GM21528 (cell line): Measurements from ENCODE around the gene STRIP1.

Source experiments
- ATAC-seq: cut with Tn5 transposase; IDR thresholded peaks from one replicate; pipeline ENCODE4 v1.9.1; 2021; ENCODE audit warnings: mild to moderate bottlenecking, moderate library complexity; ENCODE audit not compliant: unreplicated experiment, low FRiP score

The STRIP1 gene

GRCh38 chr1:110034451-110035235 is at the start of gene STRIP1:
Gene STRIP1, plus strand, starts transcription at chr1:110034624. Its CDS starts 14 bp downstream, at chr1:110034638.
- ATAC-seq = peak; percentile 93

DNA sequence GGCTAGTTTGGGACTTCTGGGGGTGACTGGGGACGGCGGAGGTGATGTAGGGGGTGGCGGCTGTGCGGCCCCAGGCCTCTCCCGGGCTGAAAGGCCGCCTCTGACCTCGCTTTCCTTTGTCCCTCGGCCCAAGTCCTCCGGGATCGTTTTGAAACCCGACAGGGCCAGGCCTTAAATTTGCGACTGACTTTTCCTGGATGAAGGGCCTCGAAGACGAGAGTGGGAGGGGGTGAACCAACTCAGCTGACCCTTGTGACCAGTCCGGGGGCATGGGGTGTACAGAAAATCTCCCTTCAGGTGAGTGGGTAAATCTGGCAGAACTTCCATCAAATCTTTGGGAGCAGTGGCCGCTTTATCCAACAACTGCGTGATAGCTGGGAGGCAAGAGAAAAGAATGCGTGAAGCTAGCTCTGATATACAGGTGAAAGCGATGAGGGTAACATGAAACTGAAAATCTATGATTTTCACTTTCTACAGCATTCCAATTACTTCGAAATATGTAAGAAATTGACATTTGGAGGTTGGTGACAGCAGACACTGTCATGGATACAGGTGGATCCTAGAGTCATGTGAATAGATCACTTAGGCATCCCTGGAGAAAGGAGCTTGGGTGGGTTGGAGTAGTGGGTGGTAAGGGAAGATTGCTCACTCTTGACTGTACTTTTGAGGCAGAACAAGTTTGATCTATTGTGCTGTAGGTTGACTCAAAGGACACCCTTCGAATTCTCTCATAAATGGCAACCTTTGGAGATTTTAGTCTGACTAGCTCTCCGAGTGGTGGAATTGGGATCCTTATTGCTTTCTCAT is 49.0 kb upstream of the STRIP1 start:
- ATAC-seq = no peak

DNA sequence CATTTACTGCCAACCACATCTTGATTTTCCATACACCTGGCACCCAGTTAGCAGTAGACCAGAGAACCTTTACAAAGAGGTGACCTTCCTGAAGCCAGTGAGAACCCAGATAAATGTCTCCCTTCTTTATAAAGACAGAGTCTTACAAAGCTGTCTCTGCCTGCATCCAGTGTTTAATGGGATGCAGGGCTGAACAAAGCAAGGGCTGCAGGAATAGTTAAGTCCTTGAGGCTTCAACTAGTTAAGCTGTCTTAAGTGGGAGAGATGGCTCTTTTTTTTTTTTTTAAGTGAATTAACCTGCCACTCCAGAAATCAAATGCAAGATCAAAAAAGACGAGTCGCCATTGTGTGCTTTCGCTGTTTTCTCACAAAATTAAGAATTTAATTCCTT is 48.4 kb upstream of the STRIP1 start:
- no peak for ATAC-seq

GRCh38 chr1:109988349-109988914 is 46.0 kb upstream of the STRIP1 start:
- ATAC-seq = no peak

- no peak for ATAC-seq
Measured at GRCh38 chr1:109989506-109990301, 44.7 kb upstream of the STRIP1 start.

DNA sequence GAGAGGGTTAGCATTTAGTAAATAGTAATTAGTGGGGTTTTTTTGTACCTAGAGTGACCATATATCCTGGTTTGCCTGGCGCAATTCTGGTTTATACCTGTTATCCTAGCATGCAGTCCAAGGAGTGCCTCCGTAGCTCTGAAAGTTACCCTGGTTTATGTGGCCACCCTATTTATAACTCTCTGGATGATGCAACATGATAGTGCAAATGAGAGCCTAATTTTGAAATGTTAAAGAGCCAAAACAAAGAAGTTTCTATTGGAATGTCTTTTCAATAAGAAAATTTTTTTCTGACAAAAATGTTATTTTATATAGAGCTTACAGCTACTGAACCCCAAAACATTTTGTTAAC is 44.1 kb upstream of the STRIP1 start:
- ATAC-seq = no peak

GRCh38 chr1:109991400-109991925 is 43.0 kb upstream of the STRIP1 start:
- ATAC-seq = no peak

GRCh38 chr1:109993885-109994284 is 40.5 kb upstream of the STRIP1 start:
- no peak for ATAC-seq

DNA sequence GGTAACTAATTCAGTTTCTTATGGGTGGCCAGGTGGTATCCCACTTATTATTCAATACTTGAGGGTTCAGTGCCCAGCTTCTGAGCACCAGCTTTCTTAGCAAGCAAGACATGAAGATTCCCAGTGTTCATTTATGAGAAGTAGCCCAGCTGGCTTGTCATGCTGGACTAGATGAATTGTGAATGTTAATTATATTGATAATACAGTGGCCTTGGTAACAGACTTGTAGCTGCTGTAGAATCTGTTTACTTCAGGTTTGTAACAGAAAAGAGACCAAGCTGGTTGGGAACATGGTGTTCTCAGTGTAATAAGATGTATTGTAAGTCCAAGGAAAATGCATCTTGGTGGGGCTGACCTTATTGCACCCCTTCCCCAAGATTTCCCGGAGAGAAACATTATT is 39.8 kb upstream of the STRIP1 start:
- no peak for ATAC-seq

DNA sequence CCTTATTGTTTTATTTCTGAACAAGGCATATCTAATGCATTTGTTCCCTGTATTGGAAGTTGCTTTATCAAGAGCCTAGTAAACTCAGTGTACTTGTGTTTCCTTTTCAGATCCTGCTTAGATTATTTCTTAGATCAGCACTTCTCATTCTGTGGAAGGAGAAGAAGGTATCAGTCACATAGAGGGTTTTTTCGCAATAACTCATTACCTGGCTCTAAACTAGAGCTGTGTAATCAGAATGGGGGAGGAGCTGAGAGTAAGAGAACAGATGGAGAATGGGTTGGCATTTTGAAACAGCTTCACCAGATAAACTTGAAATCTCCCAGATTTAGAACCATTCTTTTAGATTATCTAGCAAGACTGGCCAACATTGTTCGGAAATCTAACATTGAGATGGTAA is 38.9 kb upstream of the STRIP1 start:
- ATAC-seq = no peak

DNA sequence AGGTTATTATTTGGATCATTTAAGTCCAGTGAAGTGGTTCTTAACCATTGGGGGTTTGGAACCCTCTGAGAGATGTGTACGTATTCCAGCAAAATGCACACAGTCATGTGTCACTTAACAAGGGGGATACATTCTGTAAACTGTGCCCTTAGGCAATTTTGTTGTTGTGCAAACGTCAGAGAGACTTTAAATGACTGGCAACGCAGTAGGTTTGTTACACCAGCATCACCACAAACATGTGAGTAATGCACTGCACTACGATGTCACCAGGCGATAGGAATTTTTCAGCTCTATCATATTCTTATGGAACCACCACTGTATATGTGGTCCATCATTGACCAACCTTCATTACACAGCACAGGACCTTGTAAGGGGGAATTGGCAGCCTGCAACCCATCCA is 37.9 kb upstream of the STRIP1 start:
- no peak for ATAC-seq

- no peak for ATAC-seq
Measured at GRCh38 chr1:109997204-109997866, 37.1 kb upstream of the STRIP1 start.

DNA sequence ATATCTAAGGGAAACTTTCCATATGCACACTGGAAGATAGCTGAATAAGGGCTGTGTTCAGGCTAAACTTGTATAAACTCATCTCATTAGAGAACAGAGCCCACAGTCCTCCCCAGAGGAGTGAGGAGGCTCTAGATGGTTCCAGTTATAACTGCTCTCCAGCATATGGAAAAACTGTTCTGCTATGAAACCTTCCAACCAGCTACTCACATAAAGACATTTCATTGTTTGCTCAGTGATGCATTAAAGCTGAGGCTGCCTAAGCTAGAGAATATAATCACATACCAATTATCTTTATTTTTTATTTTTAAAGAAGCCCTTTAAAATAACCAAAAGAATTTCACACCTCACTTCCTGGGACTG is 36.6 kb upstream of the STRIP1 start:
- no peak for ATAC-seq

DNA sequence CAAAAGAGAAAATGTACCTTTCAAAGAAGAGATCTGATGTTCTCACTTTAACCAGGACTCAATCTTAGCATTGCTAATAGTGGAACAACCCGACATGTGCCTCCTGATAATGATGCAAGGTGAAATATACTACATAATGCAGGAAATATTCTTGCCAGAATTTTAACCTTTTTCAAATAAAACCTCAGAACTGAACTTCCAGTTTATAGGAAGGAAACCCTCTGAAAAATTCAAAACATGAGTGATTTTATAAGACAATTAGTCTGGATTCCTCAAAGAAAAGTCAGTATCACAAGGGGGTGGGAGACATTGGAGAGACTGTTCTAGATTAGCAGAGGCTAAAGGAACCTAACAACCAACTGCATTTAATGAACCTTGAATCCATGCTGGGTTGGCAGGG is 31.7 kb upstream of the STRIP1 start:
- ATAC-seq = no peak

DNA sequence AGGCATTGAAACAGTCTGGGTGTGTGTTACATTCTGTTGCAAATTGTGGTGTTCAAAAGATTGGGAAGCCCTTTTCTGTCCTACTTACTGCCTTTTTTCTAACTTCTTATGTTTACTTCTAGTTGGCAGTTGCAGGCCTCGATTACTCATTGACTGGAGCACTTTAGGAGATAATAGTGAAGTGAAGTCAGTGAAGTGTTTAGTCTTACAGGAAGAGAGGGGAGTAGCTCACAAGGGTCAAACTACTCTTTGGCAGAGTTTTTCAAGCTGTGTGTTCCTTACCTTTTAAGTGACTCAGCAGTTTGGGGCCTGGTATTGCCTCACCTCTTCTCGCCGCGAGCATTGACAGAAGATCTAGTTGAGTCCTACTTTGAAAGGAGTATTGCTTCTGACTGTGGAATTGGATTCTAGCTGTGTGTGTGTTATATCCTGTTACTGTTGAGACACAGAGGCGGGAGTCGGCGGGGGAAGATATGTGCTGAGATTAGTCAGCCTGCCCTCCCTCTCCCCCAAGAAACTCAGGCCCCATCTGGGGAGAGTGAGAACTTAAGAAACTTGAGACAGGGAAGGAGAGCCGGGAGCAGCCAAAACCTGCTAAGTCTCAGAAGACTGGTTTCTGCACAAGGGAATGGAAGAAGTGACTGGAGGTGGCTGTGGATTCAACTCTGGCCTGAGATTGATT is 30.5 kb upstream of the STRIP1 start:
- no peak for ATAC-seq

DNA sequence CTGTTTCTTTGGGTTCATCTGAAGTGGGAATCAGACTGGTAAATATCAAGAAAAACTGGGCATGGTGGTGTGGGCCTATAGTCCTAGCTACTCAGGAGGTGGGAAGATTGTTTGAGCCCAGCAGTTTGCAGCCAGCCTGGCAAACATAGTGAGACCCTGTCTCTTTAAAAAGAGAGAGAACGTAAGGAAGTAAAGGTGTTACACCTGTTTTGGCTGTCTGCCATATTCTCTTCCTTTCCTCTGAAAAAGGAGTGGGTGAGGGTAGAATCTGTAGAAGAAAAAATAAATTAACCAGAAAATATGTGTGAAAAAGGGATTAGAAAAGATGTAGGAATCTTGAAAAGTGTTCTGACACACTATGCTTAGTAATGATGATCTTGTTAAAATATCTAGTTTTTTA is 29.8 kb upstream of the STRIP1 start:
- no peak for ATAC-seq

DNA sequence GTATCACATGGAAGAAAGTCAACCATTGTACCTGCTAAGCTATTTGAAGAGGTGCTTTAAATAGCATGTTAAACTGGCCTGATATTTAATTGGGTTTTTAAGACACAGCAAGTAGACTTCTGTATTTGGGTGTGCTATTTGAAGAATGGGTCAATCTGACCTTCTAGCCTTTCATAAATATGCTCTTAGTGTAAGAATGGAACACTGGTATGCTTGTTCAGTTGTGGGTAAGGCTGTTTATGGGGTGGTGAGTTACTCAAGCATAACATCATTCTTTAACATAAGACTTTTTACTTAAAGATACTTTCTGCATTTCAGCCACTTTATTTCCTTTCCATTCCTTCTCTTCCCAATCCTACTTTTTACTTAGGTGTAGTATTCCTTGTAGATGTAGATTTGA is 28.5 kb upstream of the STRIP1 start:
- no peak for ATAC-seq

DNA sequence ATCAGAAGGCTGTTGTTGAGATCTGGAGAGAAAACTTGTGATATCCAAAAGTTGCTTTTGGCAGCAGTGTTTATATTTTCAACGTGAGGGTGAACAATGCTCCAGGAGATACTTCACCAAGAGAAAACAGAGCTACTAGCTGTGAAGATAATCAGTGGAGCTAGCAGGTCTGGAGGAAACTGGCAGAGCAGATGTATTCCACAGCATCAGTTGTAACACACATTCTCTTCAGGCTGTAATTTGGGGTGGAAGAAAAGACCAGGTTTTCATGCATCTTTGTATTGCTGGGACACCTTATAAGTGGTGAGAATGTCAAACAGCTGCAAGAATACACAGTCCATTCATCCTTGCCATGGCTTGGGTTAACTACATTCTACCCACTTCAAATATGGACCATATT is 27.9 kb upstream of the STRIP1 start:
- ATAC-seq = no peak

DNA sequence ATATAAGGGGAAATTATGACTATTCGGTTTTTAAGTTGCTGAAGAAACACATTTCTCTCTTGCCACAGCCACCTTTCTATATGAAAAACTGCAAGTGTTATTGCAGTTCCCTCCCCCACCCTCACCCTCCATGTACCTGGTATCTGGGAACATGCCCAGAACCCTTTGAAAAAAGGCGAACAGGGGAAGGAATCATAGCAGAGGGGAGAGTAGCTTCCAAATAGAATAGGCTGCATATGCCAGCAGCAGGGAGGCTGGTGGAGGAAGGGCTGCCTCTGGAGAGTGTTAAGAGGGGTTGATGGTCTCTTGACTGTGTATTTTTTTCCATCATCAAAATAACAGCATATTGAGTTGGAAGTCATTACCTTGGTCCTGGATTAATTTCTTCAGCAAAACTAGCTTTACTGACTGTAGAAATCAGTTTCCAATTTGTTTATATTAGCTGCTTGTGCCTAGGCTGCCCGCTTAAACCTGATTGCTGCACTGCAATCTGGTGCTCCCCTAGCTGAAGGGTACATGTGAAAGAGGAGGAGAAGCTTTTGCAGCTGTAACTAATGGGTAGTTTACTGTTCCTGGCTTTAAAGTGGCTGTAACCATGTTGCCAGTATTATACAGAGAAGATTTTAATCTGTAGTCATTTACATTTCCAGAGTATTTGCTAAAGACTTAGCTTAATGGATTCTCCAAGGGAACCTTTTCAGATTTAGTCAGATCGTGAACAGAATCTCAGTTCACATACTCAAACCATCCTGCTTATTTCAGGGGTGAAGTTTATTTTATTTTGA is 27.2 kb upstream of the STRIP1 start:
- ATAC-seq = no peak
